Mesendoderm (in vitro differentiated cells): ENCODE results near the gene AQP5.

ENCODE experiments used
- DNase-seq: peaks from one replicate; pipeline ENCODE4 v3.0.0; 2013
- H2AK5ac ChIP-seq: 2 replicates; pipeline ENCODE4 v1.6.1; 2013; ENCODE audit warnings: low read length, inconsistent platforms
- H2BK120ac ChIP-seq: 2 replicates; pipeline ENCODE4 v1.6.1; 2013; ENCODE audit warnings: low read depth, mild to moderate bottlenecking, low read length, moderate library complexity, mixed read lengths
- H2BK15ac ChIP-seq: replicated peaks from 2 replicates; pipeline ENCODE4 v1.6.1; 2013; ENCODE audit warnings: low read depth, mild to moderate bottlenecking, moderate library complexity
- H2BK5ac ChIP-seq: 2 replicates; pipeline ENCODE4 v1.6.1; 2013; ENCODE audit warnings: low read length, inconsistent platforms
- H3K18ac ChIP-seq: 2 replicates; pipeline ENCODE4 v1.6.1; 2013; ENCODE audit warnings: mild to moderate bottlenecking, low read length, mixed read lengths
- H3K23ac ChIP-seq: one replicate; pipeline ENCODE4 v1.6.1; 2013; ENCODE audit warnings: low read length
- H3K27ac ChIP-seq: 2 replicates; pipeline ENCODE4 v1.5.1; 2013; ENCODE audit warnings: low read depth, mild to moderate bottlenecking, inconsistent platforms, low read length, moderate library complexity
- H3K27me3 ChIP-seq: 2 replicates; pipeline ENCODE4 v1.6.1; 2013; ENCODE audit warnings: low read length, control low read depth, mild to moderate bottlenecking, inconsistent platforms; ENCODE audit not compliant: insufficient read depth, poor library complexity
- H3K36me3 ChIP-seq: 2 replicates; pipeline ENCODE4 v1.6.1; 2013; ENCODE audit warnings: low read length, inconsistent platforms; ENCODE audit not compliant: control insufficient read depth, insufficient read depth
- H3K4ac ChIP-seq: one replicate; pipeline ENCODE4 v1.6.1; 2013; ENCODE audit warnings: low read depth, mild to moderate bottlenecking, low read length, moderate library complexity
- H3K4me1 ChIP-seq: 2 replicates; pipeline ENCODE4 v1.6.1; 2013; ENCODE audit warnings: low read depth, low read length, inconsistent platforms; ENCODE audit not compliant: control insufficient read depth
- H3K4me2 ChIP-seq: 2 replicates; pipeline ENCODE4 v1.6.1; 2013; ENCODE audit warnings: low read length
- H3K4me3 ChIP-seq: 2 replicates; pipeline ENCODE4 v1.5.1; 2013; ENCODE audit warnings: mild to moderate bottlenecking, low read length
- H3K56ac ChIP-seq: one replicate; pipeline ENCODE4 v1.6.1; 2013; ENCODE audit warnings: low read length
- H3K79me1 ChIP-seq: 2 replicates; pipeline ENCODE4 v1.6.1; 2013; ENCODE audit warnings: low read length, inconsistent platforms
- H3K79me2 ChIP-seq: 2 replicates; pipeline ENCODE4 v1.6.1; 2013; ENCODE audit warnings: mild to moderate bottlenecking, low read length; ENCODE audit not compliant: control insufficient read depth, insufficient read depth
- H3K9ac ChIP-seq: 2 replicates; pipeline ENCODE4 v1.6.1; 2013; ENCODE audit warnings: low read length, inconsistent platforms
- H4K5ac ChIP-seq: one replicate; pipeline ENCODE4 v1.6.1; 2013; ENCODE audit warnings: low read length
- H4K8ac ChIP-seq: one replicate; pipeline ENCODE4 v1.6.1; 2013; ENCODE audit warnings: low read depth, mild to moderate bottlenecking, control low read depth, low read length, moderate library complexity
- WGBS: extraction: QIAGEN DNeasy Blood & Tissue Kit; methylation state at CpG from one replicate; pipeline ENCODE4 v1.1.7; 2013; ENCODE audit warnings: low lambda C conversion rate, missing lambda C conversion rate; ENCODE audit not compliant: insufficient coverage; ENCODE audit errors: extremely low coverage; 5-methylcytosine and 5-hydroxymethylcytosine counted together

The AQP5 gene

DNA sequence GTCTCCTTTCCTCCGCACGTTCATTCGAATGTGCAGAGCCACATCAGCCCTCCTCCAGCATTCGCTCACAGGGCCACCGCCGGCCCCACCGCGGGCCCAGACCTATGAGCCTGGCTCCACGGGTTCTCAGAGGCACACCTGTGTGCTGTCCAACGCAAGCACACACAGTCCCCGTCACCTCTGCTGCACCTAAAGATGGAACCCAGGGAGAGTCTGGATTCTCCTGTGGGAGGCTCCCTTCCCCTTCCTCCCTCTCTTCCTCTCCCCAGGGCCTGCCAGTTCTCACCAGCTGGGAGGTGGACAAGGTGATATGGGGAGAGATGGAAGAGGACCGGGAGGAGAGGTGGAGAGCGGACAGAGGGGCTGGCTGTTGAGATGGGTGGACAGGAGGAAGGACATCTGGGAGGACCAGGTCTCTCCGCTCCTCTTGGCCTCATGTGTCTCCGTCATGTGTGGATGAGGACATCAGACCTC is 6.1 kb downstream of the AQP5 start:
- Histone ChIP-seq H2AK5ac (no peak overlapping the region), H3K4me2 (peak overlapping the region; percentile 48), H3K4ac (no peak overlapping the region), H2BK120ac (no peak overlapping the region), H3K79me2 (no peaks in the 10 kb centered on the region), H3K4me3 (no peak overlapping the region), H3K23ac (no peak overlapping the region), H3K4me1 (peaks cover 3% of the 10 kb centered on the region), H4K5ac (no peak overlapping the region), H3K18ac (no peak overlapping the region), H2BK5ac (no peak overlapping the region), H3K9ac (peak overlapping the region; percentile 41), H3K27me3 (no peaks in the 10 kb centered on the region), H4K8ac (no peak overlapping the region), H3K56ac (peak overlapping the region; percentile 40), H3K79me1 (no peaks in the 10 kb centered on the region), H2BK15ac (no peak overlapping the region), H3K27ac (no peak overlapping the region), H3K36me3 (no peaks in the 10 kb centered on the region)
- no CpG with 5 or more reads among the region's 15 CpGs for WGBS
- no peak for DNase-seq

DNA sequence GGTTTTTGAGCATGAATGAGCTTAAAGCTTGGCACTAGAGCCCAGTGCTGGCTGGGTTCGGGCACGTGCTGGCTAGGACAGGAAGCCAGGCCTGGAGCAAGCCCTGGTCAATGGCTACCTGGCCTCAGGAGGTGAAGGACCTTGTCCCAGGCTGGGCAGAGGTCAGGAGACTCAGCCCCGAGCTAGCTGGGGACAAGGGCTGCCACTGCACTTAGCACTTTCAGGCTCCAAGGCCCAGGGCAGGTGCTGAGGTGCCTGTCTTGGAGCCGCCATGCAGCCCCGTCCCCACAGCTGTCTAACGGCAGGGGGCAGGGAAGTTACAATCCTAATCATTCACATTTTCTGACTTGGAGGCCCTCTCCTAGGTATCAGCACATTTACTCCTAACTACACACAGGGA is 6.8 kb downstream of the AQP5 start:
- H3K4ac ChIP-seq: no peak overlapping the region
- no peak overlapping the region for H3K23ac ChIP-seq
- H3K79me1 ChIP-seq: no peaks in the 10 kb centered on the region
- no peak overlapping the region for H2AK5ac ChIP-seq
- no peak overlapping the region for H3K56ac ChIP-seq
- H2BK5ac ChIP-seq: no peak overlapping the region
- no peak overlapping the region for H4K8ac ChIP-seq
- peaks cover 3% of the 10 kb centered on the region for H3K4me1 ChIP-seq
- H3K4me3 ChIP-seq: no peak overlapping the region
- no CpG with 5 or more reads among the region's 6 CpGs for WGBS
- no peak overlapping the region for H2BK15ac ChIP-seq
- H3K79me2 ChIP-seq: no peaks in the 10 kb centered on the region
- no peak for DNase-seq
- no peaks in the 10 kb centered on the region for H3K36me3 ChIP-seq
- no peak overlapping the region for H2BK120ac ChIP-seq
- no peak overlapping the region for H4K5ac ChIP-seq
- no peak overlapping the region for H3K18ac ChIP-seq
- H3K4me2 ChIP-seq: no peak overlapping the region
- no peaks in the 10 kb centered on the region for H3K27me3 ChIP-seq
- no peak overlapping the region for H3K27ac ChIP-seq
- H3K9ac ChIP-seq: no peak overlapping the region

DNA sequence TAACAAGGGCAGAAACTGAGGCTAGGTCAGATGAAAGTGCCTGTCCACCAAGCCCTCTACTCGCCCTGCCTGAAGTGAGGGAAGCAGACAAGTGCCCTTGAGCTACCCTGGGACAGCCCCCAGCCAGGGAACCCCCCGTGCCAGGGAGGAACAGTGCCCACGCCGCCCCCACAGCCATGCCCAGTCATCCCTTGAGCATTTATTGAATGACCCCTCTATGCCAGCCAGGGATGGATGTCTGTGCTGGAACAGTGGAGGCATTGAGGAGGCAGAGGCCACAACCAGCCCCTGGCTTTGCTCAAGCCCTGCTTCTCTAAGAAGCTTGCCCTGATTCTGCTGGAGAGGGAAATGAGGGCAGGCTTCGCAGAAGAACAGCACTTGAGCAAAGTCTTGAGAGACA is 7.4 kb downstream of the AQP5 start:
- Histone ChIP-seq H3K36me3 (no peaks in the 10 kb centered on the region), H2BK120ac (no peak overlapping the region), H3K18ac (no peak overlapping the region), H3K4ac (no peak overlapping the region), H2BK15ac (no peak overlapping the region), H3K27ac (no peak overlapping the region), H3K9ac (no peak overlapping the region), H4K8ac (no peak overlapping the region), H3K4me2 (no peak overlapping the region), H3K79me1 (no peaks in the 10 kb centered on the region), H4K5ac (no peak overlapping the region), H2AK5ac (no peak overlapping the region), H3K4me1 (peaks cover 3% of the 10 kb centered on the region), H3K56ac (no peak overlapping the region), H3K4me3 (no peak overlapping the region), H2BK5ac (no peak overlapping the region), H3K23ac (no peak overlapping the region), H3K27me3 (no peaks in the 10 kb centered on the region), H3K79me2 (no peaks in the 10 kb centered on the region)
- no CpG with 5 or more reads among the region's 5 CpGs for WGBS
- no peak for DNase-seq

DNA sequence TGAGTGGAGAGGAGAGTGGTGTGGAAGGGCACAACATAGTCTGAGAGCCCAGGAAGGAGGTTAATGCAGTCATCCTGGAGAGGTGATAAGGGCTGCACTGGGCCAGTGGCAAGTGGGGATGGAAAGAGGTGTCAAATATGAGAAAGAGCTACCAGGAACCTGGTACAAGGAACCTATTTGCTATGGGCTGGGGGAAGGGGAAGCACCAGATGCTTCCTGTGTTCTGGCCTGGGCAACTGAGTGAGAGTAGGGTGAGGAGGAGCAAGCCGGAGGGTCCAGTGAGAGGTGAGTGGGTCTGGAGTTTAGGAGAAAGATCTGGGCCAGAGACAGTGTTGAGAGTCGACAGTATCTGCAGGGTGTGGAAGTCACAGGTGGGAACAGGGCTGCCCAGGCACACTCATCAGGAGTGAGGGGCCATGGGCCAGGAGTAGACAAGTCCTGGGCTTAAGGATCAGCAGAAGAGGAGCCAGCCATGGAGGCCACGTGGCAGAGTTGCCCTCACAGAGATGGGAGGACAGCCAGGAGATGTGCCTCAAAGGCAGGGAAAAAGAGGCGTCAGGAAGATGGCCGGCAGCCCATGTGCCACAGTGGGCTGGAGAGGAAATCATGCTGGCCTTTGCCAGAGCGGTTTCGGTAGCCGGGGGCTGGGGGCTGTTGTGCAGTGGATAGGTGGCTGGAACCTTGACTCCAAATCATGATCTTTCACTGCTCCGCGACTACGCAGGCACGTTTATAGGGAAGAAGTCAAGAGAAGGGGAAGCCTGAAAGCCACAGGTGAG is 8.2 kb downstream of the AQP5 start:
- Histone ChIP-seq H4K8ac (no peak overlapping the region), H3K4me2 (no peak overlapping the region), H3K36me3 (no peaks in the 10 kb centered on the region), H3K4ac (no peak overlapping the region), H3K56ac (no peak overlapping the region), H3K79me2 (no peaks in the 10 kb centered on the region), H3K9ac (no peak overlapping the region), H3K79me1 (no peaks in the 10 kb centered on the region), H3K18ac (no peak overlapping the region), H3K27me3 (no peaks in the 10 kb centered on the region), H3K4me1 (peaks cover 3% of the 10 kb centered on the region), H4K5ac (no peak overlapping the region), H2BK15ac (no peak overlapping the region), H2AK5ac (no peak overlapping the region), H3K4me3 (no peak overlapping the region), H2BK120ac (no peak overlapping the region), H3K23ac (no peak overlapping the region), H2BK5ac (no peak overlapping the region), H3K27ac (no peak overlapping the region)
- WGBS: no CpG with 5 or more reads among the region's 12 CpGs
- no peak for DNase-seq

DNA sequence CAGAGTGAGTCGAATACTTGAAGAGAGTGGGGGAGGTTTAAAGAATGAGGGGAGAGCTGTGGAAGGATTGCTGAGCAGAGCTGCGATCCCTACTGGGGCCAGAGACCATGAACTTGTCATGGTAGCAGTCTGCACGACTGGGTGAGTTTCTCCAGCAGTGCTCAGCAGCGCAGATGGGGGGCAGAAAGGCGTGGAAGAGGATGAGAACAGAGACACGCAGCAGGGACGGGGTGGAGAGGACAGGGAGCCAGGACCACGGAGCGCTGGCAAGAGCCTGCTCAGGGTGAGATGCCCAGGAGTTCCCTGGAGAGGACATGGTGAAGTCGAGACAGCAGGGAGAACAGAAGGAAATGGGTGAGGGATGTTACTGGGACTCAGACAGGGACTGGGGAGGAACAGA is 9.0 kb downstream of the AQP5 start:
- no peak overlapping the region for H2BK15ac ChIP-seq
- no peak for DNase-seq
- H3K4ac ChIP-seq: no peak overlapping the region
- H2BK120ac ChIP-seq: no peak overlapping the region
- H4K8ac ChIP-seq: no peak overlapping the region
- H3K18ac ChIP-seq: no peak overlapping the region
- no peak overlapping the region for H4K5ac ChIP-seq
- H3K79me2 ChIP-seq: no peaks in the 10 kb centered on the region
- no peak overlapping the region for H3K27ac ChIP-seq
- no peak overlapping the region for H3K4me3 ChIP-seq
- peaks cover 3% of the 10 kb centered on the region for H3K4me1 ChIP-seq
- H2BK5ac ChIP-seq: no peak overlapping the region
- H3K79me1 ChIP-seq: no peaks in the 10 kb centered on the region
- no peak overlapping the region for H3K23ac ChIP-seq
- no CpG with 5 or more reads among the region's 10 CpGs for WGBS
- no peak overlapping the region for H3K56ac ChIP-seq
- no peak overlapping the region for H3K9ac ChIP-seq
- no peaks in the 10 kb centered on the region for H3K27me3 ChIP-seq
- no peak overlapping the region for H3K4me2 ChIP-seq
- no peak overlapping the region for H2AK5ac ChIP-seq
- no peaks in the 10 kb centered on the region for H3K36me3 ChIP-seq

DNA sequence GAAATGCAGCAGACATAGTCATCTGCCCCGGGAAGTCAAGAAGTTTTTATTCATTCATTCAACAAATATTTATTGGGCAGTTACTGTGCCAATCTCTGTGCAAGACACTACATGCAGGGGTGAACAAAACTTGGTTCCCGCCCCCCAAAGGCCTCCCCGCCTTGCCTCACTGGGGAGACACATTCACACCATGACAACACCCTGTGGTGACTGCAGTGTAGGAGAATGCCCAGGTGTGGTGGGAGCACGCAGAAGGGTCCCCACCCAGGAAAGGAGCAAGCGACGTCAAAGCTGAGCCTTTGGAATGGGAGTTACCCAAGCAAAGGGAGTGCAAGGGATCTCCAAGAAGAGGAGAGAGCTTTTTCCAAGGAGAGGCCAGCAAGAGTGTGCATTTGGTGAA is 9.5 kb downstream of the AQP5 start:
- no peaks in the 10 kb centered on the region for H3K79me2 ChIP-seq
- H4K5ac ChIP-seq: no peak overlapping the region
- H3K18ac ChIP-seq: no peak overlapping the region
- no peaks in the 10 kb centered on the region for H3K36me3 ChIP-seq
- no peaks in the 10 kb centered on the region for H3K27me3 ChIP-seq
- H4K8ac ChIP-seq: no peak overlapping the region
- no peak overlapping the region for H3K4ac ChIP-seq
- WGBS: no CpG with 5 or more reads among the region's 6 CpGs
- H3K9ac ChIP-seq: no peak overlapping the region
- H2AK5ac ChIP-seq: no peak overlapping the region
- no peak overlapping the region for H2BK5ac ChIP-seq
- no peak overlapping the region for H3K4me3 ChIP-seq
- H3K79me1 ChIP-seq: no peaks in the 10 kb centered on the region
- H3K4me1 ChIP-seq: peaks cover 3% of the 10 kb centered on the region
- no peak overlapping the region for H2BK15ac ChIP-seq
- no peak overlapping the region for H3K23ac ChIP-seq
- no peak overlapping the region for H3K4me2 ChIP-seq
- no peak overlapping the region for H2BK120ac ChIP-seq
- no peak overlapping the region for H3K27ac ChIP-seq
- DNase-seq: no peak
- H3K56ac ChIP-seq: no peak overlapping the region
